ENCODE results near the gene DGCR6L.

DNA sequence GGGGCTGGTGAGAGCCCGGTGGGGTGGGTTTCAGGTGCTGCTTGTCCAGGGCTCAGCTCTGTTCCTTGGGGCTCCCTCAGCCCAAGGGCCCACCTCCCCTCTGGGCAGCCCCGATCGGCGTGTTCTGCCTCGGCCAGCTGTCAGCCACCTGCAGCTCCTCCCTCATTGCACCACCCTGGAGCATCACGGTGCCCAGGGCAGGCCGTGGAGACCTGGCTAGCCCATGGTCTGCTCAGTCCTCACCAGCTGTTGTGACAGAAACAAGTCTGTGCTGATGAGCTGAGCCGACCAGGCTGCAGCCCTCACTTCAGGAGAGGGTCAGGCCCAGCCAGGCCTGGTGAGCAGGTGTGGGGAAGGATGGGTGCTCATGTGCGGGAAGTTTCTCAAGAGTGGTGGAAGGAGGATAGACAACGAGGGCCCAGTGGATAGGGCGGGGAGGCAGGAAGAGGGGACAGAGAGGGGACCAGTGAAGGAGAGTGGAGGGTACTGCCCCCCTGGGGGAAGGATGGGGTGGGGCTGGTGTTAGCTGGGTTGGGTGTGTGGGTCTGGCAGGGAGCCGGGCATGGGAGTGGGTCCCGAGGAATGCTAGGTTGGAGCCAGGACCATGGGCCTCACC, 35.3 kb downstream of the DGCR6L start:
- TF ChIP-seq, protein P1, sequence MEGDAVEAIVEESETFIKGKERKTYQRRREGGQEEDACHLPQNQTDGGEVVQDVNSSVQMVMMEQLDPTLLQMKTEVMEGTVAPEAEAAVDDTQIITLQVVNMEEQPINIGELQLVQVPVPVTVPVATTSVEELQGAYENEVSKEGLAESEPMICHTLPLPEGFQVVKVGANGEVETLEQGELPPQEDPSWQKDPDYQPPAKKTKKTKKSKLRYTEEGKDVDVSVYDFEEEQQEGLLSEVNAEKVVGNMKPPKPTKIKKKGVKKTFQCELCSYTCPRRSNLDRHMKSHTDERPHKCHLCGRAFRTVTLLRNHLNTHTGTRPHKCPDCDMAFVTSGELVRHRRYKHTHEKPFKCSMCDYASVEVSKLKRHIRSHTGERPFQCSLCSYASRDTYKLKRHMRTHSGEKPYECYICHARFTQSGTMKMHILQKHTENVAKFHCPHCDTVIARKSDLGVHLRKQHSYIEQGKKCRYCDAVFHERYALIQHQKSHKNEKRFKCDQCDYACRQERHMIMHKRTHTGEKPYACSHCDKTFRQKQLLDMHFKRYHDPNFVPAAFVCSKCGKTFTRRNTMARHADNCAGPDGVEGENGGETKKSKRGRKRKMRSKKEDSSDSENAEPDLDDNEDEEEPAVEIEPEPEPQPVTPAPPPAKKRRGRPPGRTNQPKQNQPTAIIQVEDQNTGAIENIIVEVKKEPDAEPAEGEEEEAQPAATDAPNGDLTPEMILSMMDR (conservative IDR thresholded peaks at IDR 0.05) = no peak
- TF ChIP-seq ZFX (IDR thresholded peaks at IDR 0.05) = no peak
